ENCODE measurements around the gene MOSMO. TPM values are rescaled to one million over a fixed set of nuclear protein-coding genes. Genes with fewer than 3 reads are reported as not detected.

The MOSMO gene
- total and polyA plus RNA-seq, 4 donors, result 3.9 to 13.6 (median 4.5) TPM

DNA sequence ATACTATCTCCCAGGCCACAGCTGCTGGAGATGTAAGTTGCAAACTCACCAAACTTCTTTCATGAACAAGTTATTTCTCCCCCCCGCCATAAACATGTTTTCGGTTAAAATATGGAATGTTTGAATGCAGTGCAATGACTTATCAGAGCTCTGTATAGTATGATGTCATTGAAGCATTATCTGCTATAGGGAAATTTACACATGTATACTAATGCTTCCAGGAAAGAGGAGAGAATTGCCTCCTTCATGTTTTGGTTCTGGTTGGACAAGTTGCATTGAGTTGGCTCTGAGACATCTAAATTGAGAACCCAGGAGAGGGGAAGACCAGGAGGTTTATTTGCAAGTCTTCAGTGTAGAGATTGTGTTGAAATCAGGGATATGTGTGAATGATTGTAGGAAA is 34.0 kb upstream of the MOSMO start:
- no peaks in the 10 kb centered on the region for H3K9me3 ChIP-seq (ENCODE audit: control insufficient read depth in 4 of 4, low read length in 3 of 4)
- no peak for DNase-seq (ENCODE audit: low spot score)
- H3K27me3 ChIP-seq (ENCODE audit: control insufficient read depth in 4 of 4, insufficient read depth in 4 of 4, low read length in 3 of 4), result no peaks in the 10 kb centered on the region
- H3K36me3 ChIP-seq (ENCODE audit: control insufficient read depth in 4 of 4, insufficient read depth in 3 of 4, low read depth in 1 of 4, low read length in 3 of 4), result peaks cover 18 to 93% (median 87%) of the 10 kb centered on the region in 4 donors
- no peak overlapping the region for H3K9ac ChIP-seq (ENCODE audit: low read depth in 1 of 2, low read length in 2 of 2)
- no peak overlapping the region for H3K4me3 ChIP-seq (ENCODE audit: low read depth in 1 of 3, low read length in 3 of 3)
- H3K4me1 ChIP-seq (ENCODE audit: control insufficient read depth in 4 of 4, insufficient read depth in 4 of 4, low read length in 3 of 4), result no peaks in the 10 kb centered on the region
- TF ChIP-seq TAF1 (conservative IDR thresholded peaks at IDR 0.05), result no peak
- no peak for TF ChIP-seq EGR1 (IDR thresholded peaks at IDR 0.05; ENCODE audit: low read depth in 2 of 2)
- TF ChIP-seq, protein P1, sequence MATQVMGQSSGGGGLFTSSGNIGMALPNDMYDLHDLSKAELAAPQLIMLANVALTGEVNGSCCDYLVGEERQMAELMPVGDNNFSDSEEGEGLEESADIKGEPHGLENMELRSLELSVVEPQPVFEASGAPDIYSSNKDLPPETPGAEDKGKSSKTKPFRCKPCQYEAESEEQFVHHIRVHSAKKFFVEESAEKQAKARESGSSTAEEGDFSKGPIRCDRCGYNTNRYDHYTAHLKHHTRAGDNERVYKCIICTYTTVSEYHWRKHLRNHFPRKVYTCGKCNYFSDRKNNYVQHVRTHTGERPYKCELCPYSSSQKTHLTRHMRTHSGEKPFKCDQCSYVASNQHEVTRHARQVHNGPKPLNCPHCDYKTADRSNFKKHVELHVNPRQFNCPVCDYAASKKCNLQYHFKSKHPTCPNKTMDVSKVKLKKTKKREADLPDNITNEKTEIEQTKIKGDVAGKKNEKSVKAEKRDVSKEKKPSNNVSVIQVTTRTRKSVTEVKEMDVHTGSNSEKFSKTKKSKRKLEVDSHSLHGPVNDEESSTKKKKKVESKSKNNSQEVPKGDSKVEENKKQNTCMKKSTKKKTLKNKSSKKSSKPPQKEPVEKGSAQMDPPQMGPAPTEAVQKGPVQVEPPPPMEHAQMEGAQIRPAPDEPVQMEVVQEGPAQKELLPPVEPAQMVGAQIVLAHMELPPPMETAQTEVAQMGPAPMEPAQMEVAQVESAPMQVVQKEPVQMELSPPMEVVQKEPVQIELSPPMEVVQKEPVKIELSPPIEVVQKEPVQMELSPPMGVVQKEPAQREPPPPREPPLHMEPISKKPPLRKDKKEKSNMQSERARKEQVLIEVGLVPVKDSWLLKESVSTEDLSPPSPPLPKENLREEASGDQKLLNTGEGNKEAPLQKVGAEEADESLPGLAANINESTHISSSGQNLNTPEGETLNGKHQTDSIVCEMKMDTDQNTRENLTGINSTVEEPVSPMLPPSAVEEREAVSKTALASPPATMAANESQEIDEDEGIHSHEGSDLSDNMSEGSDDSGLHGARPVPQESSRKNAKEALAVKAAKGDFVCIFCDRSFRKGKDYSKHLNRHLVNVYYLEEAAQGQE (IDR thresholded peaks at IDR 0.05), result no peak
- TF ChIP-seq SP1 (IDR thresholded peaks at IDR 0.05), result no peak
- no peak for TF ChIP-seq MAX (IDR thresholded peaks at IDR 0.05)
- no peak for TF ChIP-seq ATF3 (IDR thresholded peaks at IDR 0.05)
- TF ChIP-seq, protein P2, sequence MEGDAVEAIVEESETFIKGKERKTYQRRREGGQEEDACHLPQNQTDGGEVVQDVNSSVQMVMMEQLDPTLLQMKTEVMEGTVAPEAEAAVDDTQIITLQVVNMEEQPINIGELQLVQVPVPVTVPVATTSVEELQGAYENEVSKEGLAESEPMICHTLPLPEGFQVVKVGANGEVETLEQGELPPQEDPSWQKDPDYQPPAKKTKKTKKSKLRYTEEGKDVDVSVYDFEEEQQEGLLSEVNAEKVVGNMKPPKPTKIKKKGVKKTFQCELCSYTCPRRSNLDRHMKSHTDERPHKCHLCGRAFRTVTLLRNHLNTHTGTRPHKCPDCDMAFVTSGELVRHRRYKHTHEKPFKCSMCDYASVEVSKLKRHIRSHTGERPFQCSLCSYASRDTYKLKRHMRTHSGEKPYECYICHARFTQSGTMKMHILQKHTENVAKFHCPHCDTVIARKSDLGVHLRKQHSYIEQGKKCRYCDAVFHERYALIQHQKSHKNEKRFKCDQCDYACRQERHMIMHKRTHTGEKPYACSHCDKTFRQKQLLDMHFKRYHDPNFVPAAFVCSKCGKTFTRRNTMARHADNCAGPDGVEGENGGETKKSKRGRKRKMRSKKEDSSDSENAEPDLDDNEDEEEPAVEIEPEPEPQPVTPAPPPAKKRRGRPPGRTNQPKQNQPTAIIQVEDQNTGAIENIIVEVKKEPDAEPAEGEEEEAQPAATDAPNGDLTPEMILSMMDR (IDR thresholded peaks at IDR 0.05; ENCODE audit: low read depth, low read length, missing input control), result no peak
- no peak for TF ChIP-seq FOXA1 (IDR thresholded peaks at IDR 0.05)
- TF ChIP-seq YY1 (IDR thresholded peaks at IDR 0.05), result no peak
- TF ChIP-seq NR2F2 (IDR thresholded peaks at IDR 0.05), result no peak
- no peak for TF ChIP-seq HNF4A (conservative IDR thresholded peaks at IDR 0.05)
- no peak for TF ChIP-seq RAD21 (IDR thresholded peaks at IDR 0.05)
- TF ChIP-seq GABPA (IDR thresholded peaks at IDR 0.05 in 1 of 2, conservative IDR thresholded peaks at IDR 0.05 in 1 of 2), result no peak
- TF ChIP-seq HNF4G (IDR thresholded peaks at IDR 0.05), result no peak
- TF ChIP-seq RXRA (IDR thresholded peaks at IDR 0.05), result no peak
- no peak for TF ChIP-seq FOXA2 (IDR thresholded peaks at IDR 0.05)
- TF ChIP-seq ZBTB33 (IDR thresholded peaks at IDR 0.05), result no peak
- TF ChIP-seq JUND (IDR thresholded peaks at IDR 0.05), result no peak
- 96% methylated on average over 2 of the region's 2 CpGs for WGBS
- H3K27ac ChIP-seq (ENCODE audit: low read depth in 1 of 2, low read length in 2 of 2), result no peak overlapping the region

All from liver (tissue), 9 donors.